Measurements from ENCODE around the gene CEP350.
A peak's percentile ranks its signal among the peaks of the same experiment; 100 is the strongest.

CEP350 gene

GRCh38 chr1:179923029-179923428, 31.6 kb upstream of the CEP350 start:
- no peak for TF ChIP-seq CTCF (conservative IDR thresholded peaks at IDR 0.05; ENCODE audit: low read length)
- no peak for DNase-seq (ENCODE audit: low read depth)
- no peak overlapping the region for H3K4me3 ChIP-seq (ENCODE audit: low read length)

GRCh38 chr1:179924268-179924667, 30.3 kb upstream of the CEP350 start:
- no peak overlapping the region for H3K4me3 ChIP-seq (ENCODE audit: low read length)
- no peak for TF ChIP-seq CTCF (conservative IDR thresholded peaks at IDR 0.05; ENCODE audit: low read length)
- no peak for DNase-seq (ENCODE audit: low read depth)

GRCh38 chr1:179925302-179925701, 29.3 kb upstream of the CEP350 start:
- H3K4me3 ChIP-seq (ENCODE audit: low read length): no peak overlapping the region
- TF ChIP-seq CTCF (conservative IDR thresholded peaks at IDR 0.05; ENCODE audit: low read length): no peak
- DNase-seq (ENCODE audit: low read depth): no peak

GRCh38 chr1:179925922-179926849, 28.4 kb upstream of the CEP350 start:
- peak; percentile 88 for DNase-seq (ENCODE audit: low read depth)
- no peak overlapping the region for H3K4me3 ChIP-seq (ENCODE audit: low read length)
- TF ChIP-seq CTCF (conservative IDR thresholded peaks at IDR 0.05; ENCODE audit: low read length): no peak

GRCh38 chr1:179926850-179927205, 27.8 kb upstream of the CEP350 start:
- H3K4me3 ChIP-seq (ENCODE audit: low read length): no peak overlapping the region
- no peak for TF ChIP-seq CTCF (conservative IDR thresholded peaks at IDR 0.05; ENCODE audit: low read length)
- no peak for DNase-seq (ENCODE audit: low read depth)

- TF ChIP-seq CTCF (conservative IDR thresholded peaks at IDR 0.05; ENCODE audit: low read length): no peak
- H3K4me3 ChIP-seq (ENCODE audit: low read length): no peak overlapping the region
- no peak for DNase-seq (ENCODE audit: low read depth)
Observed at GRCh38 chr1:179929955-179930798, 24.4 kb upstream of the CEP350 start.
